ENCODE measurements around the gene IL19. TPM values are rescaled to one million over a fixed set of nuclear protein-coding genes. Genes with fewer than 3 reads are reported as not detected.

IL19 gene
- total RNA-seq, 1 experiment from 2014 or later: not detected

- no peak overlapping the region for H2AFZ ChIP-seq (ENCODE audit: low read length)
- no peak overlapping the region for H2BK5ac ChIP-seq (ENCODE audit: insufficient read length, low read length)
- H3K4me2 ChIP-seq (ENCODE audit: insufficient read depth, insufficient read length, low read length): no peak overlapping the region
- no peak overlapping the region for H3T11ph ChIP-seq (ENCODE audit: low read length)
- H3K4me1 ChIP-seq (ENCODE audit: insufficient read depth, low read length): no peaks in the 10 kb centered on the region
- no peaks in the 10 kb centered on the region for H3K23me2 ChIP-seq (ENCODE audit: insufficient read length, low read depth, low read length, poor library complexity, severe bottlenecking)
- no peak overlapping the region for H2BK20ac ChIP-seq (ENCODE audit: low read depth, low read length, poor library complexity, severe bottlenecking)
- no peaks in the 10 kb centered on the region for H3K79me2 ChIP-seq (ENCODE audit: insufficient read depth, low read length)
- H3K36me3 Mint-ChIP-seq (ENCODE audit: insufficient read depth in 1 of 3, low read depth in 3 of 3): no peaks in the 10 kb centered on the region
- H3K4ac ChIP-seq (ENCODE audit: low read depth, low read length): no peak overlapping the region
- no peak overlapping the region for H3K18ac ChIP-seq (ENCODE audit: insufficient read length, low read depth, low read length)
- no peak overlapping the region for H3K56ac ChIP-seq (ENCODE audit: insufficient read length, low read depth, low read length)
- H3K23ac ChIP-seq (ENCODE audit: insufficient read length, low read depth, low read length): no peak overlapping the region
- no peak overlapping the region for H4K5ac ChIP-seq (ENCODE audit: insufficient read length, low read depth, low read length)
- H2BK12ac ChIP-seq (ENCODE audit: insufficient read length, low read depth, low read length): no peak overlapping the region
- H3K4me1 Mint-ChIP-seq: 0 out of 4 replicates have a peak, but pooled peaks cover 0 to 2% of the 10 kb centered on the region in 2 experiments
- no peaks in the 10 kb centered on the region for H3K27me3 ChIP-seq (ENCODE audit: insufficient read depth, low read length)
- TF ChIP-seq, protein P1, sequence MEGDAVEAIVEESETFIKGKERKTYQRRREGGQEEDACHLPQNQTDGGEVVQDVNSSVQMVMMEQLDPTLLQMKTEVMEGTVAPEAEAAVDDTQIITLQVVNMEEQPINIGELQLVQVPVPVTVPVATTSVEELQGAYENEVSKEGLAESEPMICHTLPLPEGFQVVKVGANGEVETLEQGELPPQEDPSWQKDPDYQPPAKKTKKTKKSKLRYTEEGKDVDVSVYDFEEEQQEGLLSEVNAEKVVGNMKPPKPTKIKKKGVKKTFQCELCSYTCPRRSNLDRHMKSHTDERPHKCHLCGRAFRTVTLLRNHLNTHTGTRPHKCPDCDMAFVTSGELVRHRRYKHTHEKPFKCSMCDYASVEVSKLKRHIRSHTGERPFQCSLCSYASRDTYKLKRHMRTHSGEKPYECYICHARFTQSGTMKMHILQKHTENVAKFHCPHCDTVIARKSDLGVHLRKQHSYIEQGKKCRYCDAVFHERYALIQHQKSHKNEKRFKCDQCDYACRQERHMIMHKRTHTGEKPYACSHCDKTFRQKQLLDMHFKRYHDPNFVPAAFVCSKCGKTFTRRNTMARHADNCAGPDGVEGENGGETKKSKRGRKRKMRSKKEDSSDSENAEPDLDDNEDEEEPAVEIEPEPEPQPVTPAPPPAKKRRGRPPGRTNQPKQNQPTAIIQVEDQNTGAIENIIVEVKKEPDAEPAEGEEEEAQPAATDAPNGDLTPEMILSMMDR (conservative IDR thresholded peaks at IDR 0.05): no peak
- no peaks in the 10 kb centered on the region for H3K9me3 ChIP-seq (ENCODE audit: control insufficient read depth, low read depth, low read length)
- no peaks in the 10 kb centered on the region for H4K20me1 ChIP-seq (ENCODE audit: control insufficient read depth, insufficient read depth, insufficient read length)
- no peak overlapping the region for H2BK120ac ChIP-seq (ENCODE audit: low read depth, low read length, poor library complexity, severe bottlenecking)
- H3K27me3 Mint-ChIP-seq (ENCODE audit: low read depth): peaks cover 16% of the 10 kb centered on the region
- H3K14ac ChIP-seq (ENCODE audit: insufficient read depth, low read length): no peak overlapping the region
- no peak overlapping the region for H3K9ac ChIP-seq (ENCODE audit: extremely low read depth, insufficient read length, low read length)
- H4K91ac ChIP-seq (ENCODE audit: insufficient read length, low read depth, low read length): no peak overlapping the region
- H3K9me3 Mint-ChIP-seq: no peaks in the 10 kb centered on the region
- H3K27ac Mint-ChIP-seq: no peak overlapping the region
- H4K8ac ChIP-seq (replicated peaks; ENCODE audit: insufficient read length, low read depth, low read length): no peak overlapping the region
- DNase-seq: no peak
- no peak overlapping the region for H2BK15ac ChIP-seq (ENCODE audit: low read depth, low read length)
- no peaks in the 10 kb centered on the region for H3K79me1 ChIP-seq (ENCODE audit: insufficient read depth, low read depth, low read length, poor library complexity, severe bottlenecking)
- no peak overlapping the region for H2AK5ac ChIP-seq (ENCODE audit: insufficient read length, low read length)
- no CpG with 5 or more reads among the region's 4 CpGs for WGBS (ENCODE audit: extremely low coverage, insufficient read length, low lambda C conversion rate)
- H3K4me3 Mint-ChIP-seq: no peak overlapping the region
- H3K27ac ChIP-seq (ENCODE audit: insufficient read length, low read depth, low read length): no peak overlapping the region
Observed at GRCh38 chr1:206802401-206802800, 31.8 kb downstream of the IL19 start.

Measured in H9 (cell line).